Loucy (cell line): Measurements from ENCODE around the gene MORC4.

Experiments
- EZH2phosphoT487 ChIP-seq: fragments of 200-600 bp; IDR thresholded peaks from 2 replicates; pipeline ENCODE4 v1.6.1; 2018; ENCODE audit warnings: antibody characterized with exemption, mild to moderate bottlenecking, moderate library complexity, borderline replicate concordance
- TF ChIP-seq, protein P1 (sequence below): fragments of 200-600 bp; sonication (generic); conservative IDR thresholded peaks from 2 replicates; pipeline ENCODE4 v1.5.1; 2014; ENCODE audit warnings: mild to moderate bottlenecking, antibody characterized with exemption, low read length

DNA sequence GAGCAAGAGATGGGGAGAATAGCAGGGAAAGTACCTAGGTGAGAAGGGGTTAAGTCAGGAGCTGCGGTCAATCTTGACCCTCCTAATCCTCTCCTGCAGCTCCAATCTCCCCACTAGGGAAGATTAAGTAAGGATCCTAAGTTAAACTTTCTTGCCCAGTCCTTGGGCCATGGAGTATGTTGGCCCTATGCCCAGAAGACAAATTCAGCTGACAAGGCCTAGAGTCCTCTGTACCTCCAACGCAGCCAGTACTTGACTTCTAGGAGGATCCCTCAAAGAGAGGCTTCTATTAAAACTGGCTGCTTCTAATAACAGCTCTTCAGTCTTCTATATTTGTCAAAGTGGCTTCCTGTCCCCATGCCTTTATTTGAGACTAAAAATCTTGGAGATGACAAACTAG, 78.4 kb downstream of the MORC4 start:
- TF ChIP-seq, protein P1, sequence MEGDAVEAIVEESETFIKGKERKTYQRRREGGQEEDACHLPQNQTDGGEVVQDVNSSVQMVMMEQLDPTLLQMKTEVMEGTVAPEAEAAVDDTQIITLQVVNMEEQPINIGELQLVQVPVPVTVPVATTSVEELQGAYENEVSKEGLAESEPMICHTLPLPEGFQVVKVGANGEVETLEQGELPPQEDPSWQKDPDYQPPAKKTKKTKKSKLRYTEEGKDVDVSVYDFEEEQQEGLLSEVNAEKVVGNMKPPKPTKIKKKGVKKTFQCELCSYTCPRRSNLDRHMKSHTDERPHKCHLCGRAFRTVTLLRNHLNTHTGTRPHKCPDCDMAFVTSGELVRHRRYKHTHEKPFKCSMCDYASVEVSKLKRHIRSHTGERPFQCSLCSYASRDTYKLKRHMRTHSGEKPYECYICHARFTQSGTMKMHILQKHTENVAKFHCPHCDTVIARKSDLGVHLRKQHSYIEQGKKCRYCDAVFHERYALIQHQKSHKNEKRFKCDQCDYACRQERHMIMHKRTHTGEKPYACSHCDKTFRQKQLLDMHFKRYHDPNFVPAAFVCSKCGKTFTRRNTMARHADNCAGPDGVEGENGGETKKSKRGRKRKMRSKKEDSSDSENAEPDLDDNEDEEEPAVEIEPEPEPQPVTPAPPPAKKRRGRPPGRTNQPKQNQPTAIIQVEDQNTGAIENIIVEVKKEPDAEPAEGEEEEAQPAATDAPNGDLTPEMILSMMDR = no peak
- TF ChIP-seq EZH2phosphoT487 = no peak
